Renal cortex interstitium (tissue), 11 donors: ENCODE measurements around the gene REV3L. TPM values are rescaled to one million over a fixed set of nuclear protein-coding genes. Genes with fewer than 3 reads are reported as not detected.

Source experiments
- DNase-seq, 11 donors: peaks; one replicate each; pipeline ENCODE4 v3.0.0-alpha.2; 2013; ENCODE audit warnings: low read depth in 9 of 11, low spot score in 4 of 11; ENCODE audit errors: extremely low read depth in 1 of 11
- polyA plus RNA-seq, 3 donors: library from polyadenylated mRNA; unstranded; fragments of 120-200 nt; gene quantifications; one replicate each; pipeline ENCODE4 v1.2.1, GENCODE V29; 2013; ENCODE audit not compliant: insufficient read length in 3 of 3

The REV3L gene
- polyA plus RNA-seq, 3 donors: 40.8 to 42.2 (median 41.7) TPM

- no peak for DNase-seq
Observed at GRCh38 chr6:111474106-111474505, 8.9 kb downstream of the REV3L start.

GRCh38 chr6:111472933-111473435 is 10.0 kb downstream of the REV3L start:
- no peak for DNase-seq

- no peak for DNase-seq
Observed at GRCh38 chr6:111471958-111472357, 11.1 kb downstream of the REV3L start.

- DNase-seq: no peak
Observed at GRCh38 chr6:111471533-111471932, 11.5 kb downstream of the REV3L start.

- no peak for DNase-seq
Observed at GRCh38 chr6:111470991-111471390, 12.0 kb downstream of the REV3L start.

GRCh38 chr6:111469543-111469942 is 13.5 kb downstream of the REV3L start:
- no peak for DNase-seq

GRCh38 chr6:111468329-111469012 is 14.5 kb downstream of the REV3L start:
- DNase-seq: no peak

- DNase-seq: no peak
Observed at GRCh38 chr6:111464184-111464583, 18.8 kb downstream of the REV3L start.

- DNase-seq: no peak
Observed at GRCh38 chr6:111462770-111463391, 20.1 kb downstream of the REV3L start.

- no peak for DNase-seq
Observed at GRCh38 chr6:111461860-111462259, 21.2 kb downstream of the REV3L start.

GRCh38 chr6:111458670-111459232 is 24.3 kb downstream of the REV3L start:
- no peak for DNase-seq

GRCh38 chr6:111456208-111456607 is 26.8 kb downstream of the REV3L start:
- no peak for DNase-seq

GRCh38 chr6:111450636-111451035 is 32.4 kb downstream of the REV3L start:
- no peak for DNase-seq

- no peak for DNase-seq
Observed at GRCh38 chr6:111450087-111450486, 32.9 kb downstream of the REV3L start.

GRCh38 chr6:111449129-111449528 is 33.9 kb downstream of the REV3L start:
- DNase-seq: no peak

GRCh38 chr6:111447051-111447450 is 36.0 kb downstream of the REV3L start:
- DNase-seq: no peak

- no peak for DNase-seq
Observed at GRCh38 chr6:111445861-111446267, 37.2 kb downstream of the REV3L start.

GRCh38 chr6:111444794-111445193 is 38.2 kb downstream of the REV3L start:
- peak in 2 of 11 donors; percentile 4 to 18 for DNase-seq

GRCh38 chr6:111441678-111442243 is 41.3 kb downstream of the REV3L start:
- DNase-seq: no peak

- DNase-seq: no peak
Observed at GRCh38 chr6:111439171-111439570, 43.8 kb downstream of the REV3L start.
